Measurements from ENCODE around the gene PCYT2. TPM values are rescaled to one million over a fixed set of nuclear protein-coding genes. Genes with fewer than 3 reads are reported as not detected.

PCYT2 gene
- total and polyA plus RNA-seq, 8 donors = 12.7 to 57.7 (median 19.6) TPM

GRCh38 chr17:81958633-81959342 lies 47.6 kb upstream of the PCYT2 start:
- intact Hi-C loops (cut with DNase I) = loop anchor here in 1 of 2 donors (1.0 kb wide), 1 partner anchor 63 kb away; no protein-coding TSS in a partner anchor
- H3K4me3 ChIP-seq = peak overlapping the region in 1 of 2 donors; percentile 47
- no peak for DNase-seq

GRCh38 chr17:81957691-81958432 lies 46.7 kb upstream of the PCYT2 start:
- Histone ChIP-seq H3K4me1 (peaks cover 8 to 30% of the 10 kb centered on the region in 2 donors), H3K9me3 (no peaks in the 10 kb centered on the region), H3K27ac (no peak overlapping the region), H3K36me3 (no peaks in the 10 kb centered on the region), H3K4me3 (no peak overlapping the region), H3K27me3 (peaks cover 26 to 64% of the 10 kb centered on the region in 2 donors)
- no peak for TF ChIP-seq CTCF (IDR thresholded peaks at IDR 0.05)
- no peak for ATAC-seq
- intact Hi-C loops (cut with DNase I) = no loop called here
- no peak for DNase-seq

More at GRCh38 chr17:81958633-81959342, 47.6 kb upstream of the PCYT2 start:
- Histone ChIP-seq H3K9me3 (no peaks in the 10 kb centered on the region), H3K27ac (no peak overlapping the region), H3K27me3 (peaks cover 26 to 73% of the 10 kb centered on the region in 2 donors), H3K4me1 (peaks cover 8 to 30% of the 10 kb centered on the region in 2 donors), H3K36me3 (no peaks in the 10 kb centered on the region)
- no peak for TF ChIP-seq CTCF (IDR thresholded peaks at IDR 0.05)
- no peak for ATAC-seq

- TF ChIP-seq CTCF (IDR thresholded peaks at IDR 0.05) = no peak
- Histone ChIP-seq H3K4me3 (no peak overlapping the region), H3K9me3 (no peaks in the 10 kb centered on the region), H3K36me3 (no peaks in the 10 kb centered on the region), H3K27ac (no peak overlapping the region), H3K27me3 (peaks cover 23 to 55% of the 10 kb centered on the region in 2 donors), H3K4me1 (peaks cover 8 to 28% of the 10 kb centered on the region in 2 donors)
- ATAC-seq (no peak), DNase-seq (no peak)
- intact Hi-C loops (cut with DNase I) = no loop called here
Measured at GRCh38 chr17:81956607-81957589, 45.7 kb upstream of the PCYT2 start.

- ATAC-seq (no peak), DNase-seq (no peak)
- no peak overlapping the region for H3K27ac ChIP-seq
- no peaks in the 10 kb centered on the region for H3K36me3 ChIP-seq
- peaks cover 18 to 45% of the 10 kb centered on the region in 2 donors for H3K27me3 ChIP-seq
- no peak for TF ChIP-seq CTCF (IDR thresholded peaks at IDR 0.05)
- intact Hi-C loops (cut with DNase I) = no loop called here
- no peak overlapping the region for H3K4me3 ChIP-seq
- H3K9me3 ChIP-seq = no peaks in the 10 kb centered on the region
- H3K4me1 ChIP-seq = peaks cover 8 to 21% of the 10 kb centered on the region in 2 donors
Measured at GRCh38 chr17:81955756-81956544, 44.8 kb upstream of the PCYT2 start.
